ENCODE results near the gene USP46.

USP46 gene

DNA sequence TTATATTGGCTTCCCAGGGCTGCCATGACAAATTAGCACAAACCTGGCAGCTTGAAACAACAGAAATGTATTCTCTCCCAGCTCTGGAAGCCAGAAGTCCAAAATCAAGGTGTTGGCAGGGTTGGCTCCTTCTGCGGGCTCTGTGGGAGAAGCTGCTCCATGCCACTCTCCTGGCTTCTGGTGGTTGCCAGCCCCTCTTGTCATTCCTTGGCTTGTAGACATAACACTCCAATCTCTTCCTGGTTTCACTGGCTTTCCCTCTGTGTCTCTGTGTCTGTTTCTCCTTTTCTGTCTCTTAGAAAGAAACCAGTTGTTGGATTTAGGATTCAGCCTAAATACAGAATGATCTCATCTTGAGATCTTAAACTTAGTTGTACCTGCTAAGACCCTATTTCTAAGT lies 85.5 kb downstream of the USP46 start:
- no peak for DNase-seq (ENCODE audit: low spot score)

- DNase-seq (ENCODE audit: low spot score): no peak
Observed at GRCh38 chr4:52572936-52573485, 86.1 kb downstream of the USP46 start.

- DNase-seq (ENCODE audit: low spot score): no peak
Observed at GRCh38 chr4:52568351-52568750, 90.8 kb downstream of the USP46 start.

GRCh38 chr4:52566136-52567031 lies 92.7 kb downstream of the USP46 start:
- no peak for DNase-seq (ENCODE audit: low spot score)

GRCh38 chr4:52560844-52561280 lies 98.2 kb downstream of the USP46 start:
- no peak for DNase-seq (ENCODE audit: low spot score)

DNA sequence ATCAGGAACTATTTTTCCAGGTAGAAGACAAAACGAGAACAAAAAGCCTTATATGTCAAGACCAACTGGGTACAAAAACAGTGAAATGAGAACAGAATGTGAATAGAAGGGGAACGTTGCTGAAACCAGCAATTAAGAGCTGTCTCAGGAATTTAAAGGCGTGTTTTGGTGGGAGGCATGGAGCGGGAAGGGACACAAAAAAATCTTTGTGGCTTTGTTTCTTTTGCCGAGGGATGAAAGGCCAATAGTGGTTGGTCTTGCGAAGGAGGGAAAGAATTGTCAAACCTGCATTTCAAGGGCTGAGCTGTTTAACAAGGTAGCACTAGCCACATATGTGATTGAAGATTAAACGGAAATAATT lies 103.8 kb downstream of the USP46 start:
- no peak for DNase-seq (ENCODE audit: low spot score)

- no peak for DNase-seq (ENCODE audit: low spot score)
Observed at GRCh38 chr4:52554612-52555355, 104.3 kb downstream of the USP46 start.

- no peak for DNase-seq (ENCODE audit: low spot score)
Observed at GRCh38 chr4:52552778-52553177, 106.3 kb downstream of the USP46 start.

- DNase-seq (ENCODE audit: low spot score): no peak
Observed at GRCh38 chr4:52551487-52551886, 107.6 kb downstream of the USP46 start.

- no peak for DNase-seq (ENCODE audit: low spot score)
Observed at GRCh38 chr4:52550186-52550585, 108.9 kb downstream of the USP46 start.

- no peak for DNase-seq (ENCODE audit: low spot score)
Observed at GRCh38 chr4:52548818-52549570, 110.1 kb downstream of the USP46 start.

DNA sequence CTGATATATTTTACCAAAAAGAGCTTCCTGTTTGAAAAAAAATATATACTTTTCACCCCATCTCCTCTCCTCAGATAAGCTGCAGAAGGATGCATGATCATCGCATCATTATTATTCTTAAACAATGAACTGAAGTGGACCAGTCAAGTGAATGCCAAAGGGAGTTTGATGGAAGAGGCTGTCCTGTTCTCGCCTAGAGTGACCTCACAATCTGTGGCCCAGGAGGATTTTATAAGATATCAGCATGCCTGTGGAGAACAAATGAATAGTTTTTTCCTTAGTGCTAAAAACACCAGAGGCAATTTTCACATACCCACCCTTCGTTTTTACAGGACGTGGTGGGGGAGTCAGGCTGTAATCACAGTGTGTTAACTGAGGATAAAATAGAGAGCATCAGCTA lies 112.7 kb downstream of the USP46 start:
- DNase-seq (ENCODE audit: low spot score): no peak

DNA sequence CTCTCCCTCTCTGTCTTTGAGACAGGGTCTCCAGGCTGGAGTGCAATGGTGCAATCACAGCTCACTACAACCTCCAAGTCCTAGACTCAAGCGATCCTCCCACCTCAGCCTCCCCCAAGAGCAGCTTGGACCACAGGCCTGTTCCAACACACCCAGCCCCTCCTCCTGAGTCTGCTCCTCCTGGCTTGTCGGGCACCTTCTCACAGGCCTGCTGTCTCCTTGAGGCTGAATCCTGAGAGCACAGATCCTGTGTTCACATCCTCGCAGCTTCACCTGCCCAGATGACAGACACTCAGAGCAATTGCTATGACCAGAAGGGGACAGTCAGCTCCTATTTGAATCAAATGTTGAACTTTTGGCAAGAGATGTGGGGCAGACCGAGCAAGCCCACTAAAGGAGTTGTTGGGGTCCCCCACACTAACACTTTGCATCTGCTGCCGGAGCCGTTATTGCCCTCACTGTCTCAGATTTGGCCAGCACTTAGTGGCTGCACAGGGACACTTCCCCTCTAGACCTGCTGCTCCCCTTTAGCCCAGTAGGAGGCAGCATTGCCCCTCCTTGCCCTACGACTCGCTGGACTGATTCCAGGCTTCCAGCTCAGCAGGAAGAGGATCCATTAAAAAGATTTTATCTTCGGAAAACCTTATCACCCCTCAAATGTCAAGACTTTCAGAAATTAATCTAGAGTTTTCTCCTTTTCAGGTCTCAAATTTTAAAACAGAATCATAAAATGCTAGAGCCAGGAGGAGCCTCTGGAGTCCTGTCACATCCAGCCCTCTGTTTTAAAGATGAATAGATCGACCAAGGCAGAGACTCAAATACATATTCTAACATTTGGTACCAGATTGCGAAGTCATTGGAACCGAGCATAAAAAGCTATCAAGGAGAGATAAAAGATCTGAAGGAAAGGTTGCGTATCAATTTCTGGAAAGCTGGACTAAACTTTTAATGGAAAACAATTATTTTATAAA lies 113.7 kb downstream of the USP46 start:
- peak; percentile 60 for DNase-seq (ENCODE audit: low spot score)

Measured in activated CD4-positive, alpha-beta T cell treated with anti-CD3 and anti-CD28 coated beads, Interleukin-2, Interleukin-4, amounts not matched to agents 100 ng/mL and 50 ng/mL, durations not matched to agents 16 hours and 8 hours (primary cell).